Measurements from ENCODE around the gene BAMBI. TPM values are rescaled to one million over a fixed set of nuclear protein-coding genes. Genes with fewer than 3 reads are reported as not detected.

Gene BAMBI
- total RNA-seq, 1 donor from 2014 or later: 10.9 TPM

- peak; percentile 40 for TF ChIP-seq CTCF (IDR thresholded peaks at IDR 0.05)
- peaks cover 9% of the 10 kb centered on the region for H3K36me3 Mint-ChIP-seq (ENCODE audit: low read depth)
- H3K4me3 Mint-ChIP-seq (ENCODE audit: unreplicated experiment): peak overlapping the region; percentile 81
- peak overlapping the region; percentile 32 for H3K27ac Mint-ChIP-seq (ENCODE audit: unreplicated experiment)
- peaks cover 52% of the 10 kb centered on the region for H3K4me1 Mint-ChIP-seq (ENCODE audit: low read depth)
- H3K9me3 Mint-ChIP-seq (ENCODE audit: low read depth): no peaks in the 10 kb centered on the region
- no peaks in the 10 kb centered on the region for H3K27me3 Mint-ChIP-seq (ENCODE audit: low read depth)
- no peak for DNase-seq (ENCODE audit: low spot score)
Measured at GRCh38 chr10:28680358-28680752, 3.0 kb downstream of the BAMBI start.

GRCh38 chr10:28681291-28681763 is 4.0 kb downstream of the BAMBI start:
- no peak overlapping the region for H3K4me3 Mint-ChIP-seq (ENCODE audit: unreplicated experiment)
- no peaks in the 10 kb centered on the region for H3K9me3 Mint-ChIP-seq (ENCODE audit: low read depth)
- no peak for TF ChIP-seq CTCF (IDR thresholded peaks at IDR 0.05)
- DNase-seq (ENCODE audit: low spot score): no peak
- no peaks in the 10 kb centered on the region for H3K27me3 Mint-ChIP-seq (ENCODE audit: low read depth)
- H3K36me3 Mint-ChIP-seq (ENCODE audit: low read depth): peaks cover 9% of the 10 kb centered on the region
- peaks cover 53% of the 10 kb centered on the region for H3K4me1 Mint-ChIP-seq (ENCODE audit: low read depth)
- H3K27ac Mint-ChIP-seq (ENCODE audit: unreplicated experiment): peak overlapping the region; percentile 54

GRCh38 chr10:28681928-28682750 is 4.8 kb downstream of the BAMBI start:
- DNase-seq (ENCODE audit: low spot score): no peak
- Mint-ChIP-seq H3K4me3 (ENCODE audit: unreplicated experiment) (no peak overlapping the region), H3K27me3 (ENCODE audit: low read depth) (no peaks in the 10 kb centered on the region), H3K4me1 (ENCODE audit: low read depth) (peaks cover 54% of the 10 kb centered on the region), H3K36me3 (ENCODE audit: low read depth) (peaks cover 9% of the 10 kb centered on the region), H3K27ac (ENCODE audit: unreplicated experiment) (no peak overlapping the region), H3K9me3 (ENCODE audit: low read depth) (no peaks in the 10 kb centered on the region)
- no peak for TF ChIP-seq CTCF (IDR thresholded peaks at IDR 0.05)

GRCh38 chr10:28684157-28684985 is 7.0 kb downstream of the BAMBI start:
- Mint-ChIP-seq H3K27ac (ENCODE audit: unreplicated experiment) (no peak overlapping the region), H3K4me1 (ENCODE audit: low read depth) (peaks cover 56% of the 10 kb centered on the region), H3K36me3 (ENCODE audit: low read depth) (peaks cover 9% of the 10 kb centered on the region), H3K4me3 (ENCODE audit: unreplicated experiment) (no peak overlapping the region), H3K27me3 (ENCODE audit: low read depth) (no peaks in the 10 kb centered on the region), H3K9me3 (ENCODE audit: low read depth) (no peaks in the 10 kb centered on the region)
- no peak for DNase-seq (ENCODE audit: low spot score)
- TF ChIP-seq CTCF (IDR thresholded peaks at IDR 0.05): no peak

GRCh38 chr10:28684986-28685580 is 7.8 kb downstream of the BAMBI start:
- no peak overlapping the region for H3K4me3 Mint-ChIP-seq (ENCODE audit: unreplicated experiment)
- no peaks in the 10 kb centered on the region for H3K27me3 Mint-ChIP-seq (ENCODE audit: low read depth)
- DNase-seq (ENCODE audit: low spot score): no peak
- no peak overlapping the region for H3K27ac Mint-ChIP-seq (ENCODE audit: unreplicated experiment)
- H3K9me3 Mint-ChIP-seq (ENCODE audit: low read depth): no peaks in the 10 kb centered on the region
- H3K36me3 Mint-ChIP-seq (ENCODE audit: low read depth): peaks cover 9% of the 10 kb centered on the region
- TF ChIP-seq CTCF (IDR thresholded peaks at IDR 0.05): no peak
- H3K4me1 Mint-ChIP-seq (ENCODE audit: low read depth): peaks cover 49% of the 10 kb centered on the region

Data from chondrocyte (in vitro differentiated cells).